Activated B cell treated with CpG ODN at 0.5 μM for 24 hours (primary cell): Measurements from ENCODE around the gene MICU1. TPM values are rescaled to one million over a fixed set of nuclear protein-coding genes. Genes with fewer than 3 reads are reported as not detected.

Source experiments
- ATAC-seq: fragments of 200-7000 bp; cut with Tn5 transposase; one replicate; pipeline ENCODE4 v1.10.0; 2021; ENCODE audit warnings: low read depth, mild to moderate bottlenecking, moderate library complexity
- CTCF ChIA-PET: fragments of 350-600 bp; sonication (Branson Sonifier 250); formaldehyde crosslinking; loops from one replicate; lab custom pipeline; 2021; ENCODE audit warnings: antibody characterized with exemption; lab: Charles Lee
- POLR2A ChIA-PET: fragments of 350-600 bp; sonication (Branson Sonifier 250); formaldehyde crosslinking; loops from one replicate; lab custom pipeline; 2021; ENCODE audit warnings: antibody characterized with exemption; lab: Charles Lee
- DNase-seq: peaks from one replicate; pipeline ENCODE4 v3.0.0; 2022
- H3K27ac Mint-ChIP-seq: one replicate; pipeline ENCODE4 v1.8.0; 2020; ENCODE audit warnings: mixed read lengths
- H3K27me3 Mint-ChIP-seq: one replicate; pipeline ENCODE4 v1.8.0; 2021; ENCODE audit warnings: mixed read lengths
- H3K36me3 Mint-ChIP-seq: one replicate; pipeline ENCODE4 v1.8.0; 2021; ENCODE audit warnings: low read depth, mixed read lengths
- H3K4me1 Mint-ChIP-seq: one replicate; pipeline ENCODE4 v1.8.0; 2021; ENCODE audit warnings: mixed read lengths
- H3K4me3 Mint-ChIP-seq: one replicate; pipeline ENCODE4 v1.8.0; 2020; ENCODE audit warnings: mild to moderate bottlenecking, mixed read lengths
- H3K9me3 Mint-ChIP-seq: one replicate; pipeline ENCODE4 v1.8.0; 2020; ENCODE audit warnings: mixed read lengths
- intact Hi-C: fragments of 100-400 bp; cut with micrococcal nuclease; formaldehyde crosslinking; loops from one replicate; pipeline ENCODE4 v1.15.1; 2024
- total RNA-seq: library from RNA; stranded (reverse); gene quantifications from 2 replicates; pipeline ENCODE4 v1.2.3, GENCODE V29; 2022
- TF ChIP-seq, protein P1 (sequence below): fragments of 200-600 bp; IDR thresholded peaks from one replicate; pipeline ENCODE4 v1.8.0; 2022; ENCODE audit warnings: antibody characterized with exemption, mild to moderate bottlenecking

The MICU1 gene
- total RNA-seq, 1 donor from 2014 or later, result 27.4 TPM

DNA sequence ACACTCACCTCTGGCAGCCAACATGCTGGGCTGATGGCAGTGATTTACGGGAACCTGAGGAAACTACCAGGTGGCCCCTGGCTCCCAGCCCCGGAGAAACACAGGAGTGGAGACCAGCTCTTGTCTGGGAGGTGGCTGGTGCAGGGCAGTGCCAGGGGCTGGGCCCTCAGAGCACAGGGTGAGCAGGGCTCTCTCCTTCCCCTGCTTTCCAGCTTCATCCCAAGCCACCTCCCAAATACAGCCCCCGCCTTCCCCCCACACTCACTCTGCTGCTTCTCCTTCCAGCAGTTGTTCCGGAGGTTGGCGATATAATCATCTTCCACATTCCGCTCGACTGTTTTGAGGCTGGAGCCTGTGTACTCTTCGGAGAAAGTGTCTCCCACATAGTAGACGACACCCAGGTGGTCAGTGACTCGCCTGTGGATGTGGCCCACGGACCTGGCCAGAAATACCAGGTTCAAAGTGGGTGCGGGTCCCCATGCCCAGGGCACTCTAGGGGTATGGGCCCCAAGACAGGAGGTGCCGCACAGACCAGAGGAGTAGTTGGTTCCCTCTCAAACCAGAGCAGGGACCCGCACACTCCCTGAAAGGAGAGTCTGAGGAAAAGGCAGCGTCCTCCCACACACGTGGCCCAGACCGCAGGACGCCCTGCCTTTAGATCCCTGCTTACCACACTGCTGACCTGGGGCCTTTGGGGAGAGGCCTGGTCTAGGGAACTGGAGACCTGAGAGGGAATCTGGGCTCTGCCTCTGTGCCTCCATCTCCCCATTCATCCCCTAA is 289.4 kb downstream of the MICU1 start:
- Mint-ChIP-seq H3K4me3 (no peak overlapping the region), H3K36me3 (peaks cover 39% of the 10 kb centered on the region), H3K27me3 (no peaks in the 10 kb centered on the region), H3K4me1 (peaks cover 69% of the 10 kb centered on the region), H3K9me3 (no peaks in the 10 kb centered on the region), H3K27ac (peak overlapping the region; percentile 91)
- ATAC-seq, result no peak
- POLR2A ChIA-PET, result interaction anchor here (0.6 to 35.9 kb wide), 19 partner anchors 9 to 288 kb away, joined by 3 to 1996 read pairs (median 9); partner anchors contain the start of genes ANAPC16, ASCC1, DDIT4 and DNAJB12
- TF ChIP-seq, protein P1, sequence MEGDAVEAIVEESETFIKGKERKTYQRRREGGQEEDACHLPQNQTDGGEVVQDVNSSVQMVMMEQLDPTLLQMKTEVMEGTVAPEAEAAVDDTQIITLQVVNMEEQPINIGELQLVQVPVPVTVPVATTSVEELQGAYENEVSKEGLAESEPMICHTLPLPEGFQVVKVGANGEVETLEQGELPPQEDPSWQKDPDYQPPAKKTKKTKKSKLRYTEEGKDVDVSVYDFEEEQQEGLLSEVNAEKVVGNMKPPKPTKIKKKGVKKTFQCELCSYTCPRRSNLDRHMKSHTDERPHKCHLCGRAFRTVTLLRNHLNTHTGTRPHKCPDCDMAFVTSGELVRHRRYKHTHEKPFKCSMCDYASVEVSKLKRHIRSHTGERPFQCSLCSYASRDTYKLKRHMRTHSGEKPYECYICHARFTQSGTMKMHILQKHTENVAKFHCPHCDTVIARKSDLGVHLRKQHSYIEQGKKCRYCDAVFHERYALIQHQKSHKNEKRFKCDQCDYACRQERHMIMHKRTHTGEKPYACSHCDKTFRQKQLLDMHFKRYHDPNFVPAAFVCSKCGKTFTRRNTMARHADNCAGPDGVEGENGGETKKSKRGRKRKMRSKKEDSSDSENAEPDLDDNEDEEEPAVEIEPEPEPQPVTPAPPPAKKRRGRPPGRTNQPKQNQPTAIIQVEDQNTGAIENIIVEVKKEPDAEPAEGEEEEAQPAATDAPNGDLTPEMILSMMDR, result no peak
- CTCF ChIA-PET, result interaction anchor here (0.6 to 9.5 kb wide), 35 partner anchors 9 to 959 kb away, joined by 3 to 172 read pairs (median 5); partner anchors contain the start of genes DDIT4 and DNAJB12
- intact Hi-C loops, result loop anchor here (1.0 to 10.0 kb wide), 3 partner anchors 210 to 572 kb away; no protein-coding TSS in a partner anchor
- no peak for DNase-seq

DNA sequence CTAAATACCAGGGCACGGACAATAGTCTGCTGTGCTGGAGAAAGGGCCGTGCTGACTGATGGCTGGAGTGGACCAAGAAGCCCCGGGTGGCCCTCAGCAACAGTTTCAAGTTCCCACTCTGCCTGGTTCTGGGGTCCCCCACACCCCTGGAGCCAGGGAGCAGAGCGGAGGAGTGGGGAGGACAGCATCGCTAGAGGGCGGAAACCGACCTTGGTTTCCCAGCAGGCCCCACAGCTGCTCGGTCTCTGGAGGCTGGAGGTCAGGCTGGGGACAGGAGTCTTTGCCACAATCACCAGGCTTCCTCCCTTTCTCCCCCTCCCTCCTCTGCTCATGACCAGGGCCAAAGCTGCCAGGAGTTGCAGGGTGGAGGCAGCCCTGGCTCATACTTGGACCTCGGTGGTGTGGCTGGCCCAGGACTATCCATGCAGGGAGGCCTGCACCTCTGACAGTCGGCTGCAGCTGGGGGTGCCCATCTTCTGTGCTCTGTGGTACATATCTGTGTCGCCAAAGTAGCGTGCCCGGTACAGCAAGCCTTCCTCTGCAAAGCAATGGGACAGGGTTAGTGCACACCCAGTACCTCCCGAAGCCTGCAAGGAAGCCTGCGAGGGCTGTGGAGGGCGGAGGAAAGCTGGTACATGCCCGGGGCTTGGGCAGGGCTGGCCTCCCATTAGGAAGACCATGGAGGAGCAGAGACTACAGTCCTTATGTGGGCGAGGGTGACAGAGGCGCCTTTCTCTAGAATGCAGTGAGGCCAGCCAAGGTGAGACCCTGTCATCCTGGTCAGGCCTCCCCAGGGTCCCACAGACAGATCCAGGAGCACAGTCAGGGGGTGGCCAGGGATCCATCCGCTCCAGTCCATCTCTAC is 290.3 kb downstream of the MICU1 start:
- DNase-seq (peak; percentile 53), ATAC-seq (peak; percentile 18)
- Mint-ChIP-seq H3K36me3 (peaks cover 31% of the 10 kb centered on the region), H3K27me3 (no peaks in the 10 kb centered on the region), H3K27ac (peak overlapping the region; percentile 91), H3K9me3 (no peaks in the 10 kb centered on the region), H3K4me3 (peak overlapping the region; percentile 69), H3K4me1 (peaks cover 70% of the 10 kb centered on the region)
- TF ChIP-seq, protein P1, result no peak
- ChIA-PET POLR2A (interaction anchor here (0.6 to 35.9 kb wide), 28 partner anchors 9 to 562 kb away, joined by 3 to 1996 read pairs (median 7); partner anchors contain the start of genes ANAPC16, ASCC1, DDIT4 and DNAJB12), CTCF (interaction anchor here (0.7 to 9.5 kb wide), 13 partner anchors 16 to 752 kb away, joined by 3 to 172 read pairs (median 17); partner anchors contain the start of gene DDIT4)
- intact Hi-C loops, result loop anchor here (1.0 to 10.0 kb wide), 11 partner anchors 15 to 1017 kb away; partner anchors contain the start of genes DDIT4 and SLC29A3

DNA sequence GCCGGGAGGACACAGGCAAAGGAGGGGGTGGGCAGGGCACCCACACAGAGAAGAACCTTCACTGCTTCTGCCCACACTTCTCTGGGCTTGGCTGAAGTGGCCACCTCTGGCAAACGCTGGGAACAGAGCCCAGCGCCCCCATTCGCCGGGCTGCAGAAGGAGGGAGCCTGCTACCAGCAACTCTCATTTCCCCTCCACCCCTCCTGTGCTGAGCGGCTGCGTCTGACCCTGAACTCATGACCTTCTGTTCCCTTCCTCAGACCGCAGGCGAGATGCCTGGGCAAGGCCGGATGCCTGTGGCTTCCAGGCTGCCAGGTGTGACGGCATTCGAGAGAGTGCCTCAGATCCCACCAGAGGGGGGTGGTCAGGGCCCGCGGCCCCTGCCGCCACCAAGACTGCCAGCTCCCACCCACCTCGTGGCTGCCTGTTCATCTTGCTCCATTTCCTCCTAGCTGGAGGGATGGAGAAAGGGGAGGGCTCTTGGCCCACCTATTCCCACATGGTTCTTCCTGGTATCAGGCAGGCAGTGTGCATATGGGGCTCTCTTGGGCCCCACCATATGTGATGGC is 291.0 kb downstream of the MICU1 start:
- ChIA-PET POLR2A (interaction anchor here (0.6 to 35.9 kb wide), 28 partner anchors 8 to 561 kb away, joined by 3 to 1996 read pairs (median 6); partner anchors contain the start of genes ANAPC16, ASCC1, DDIT4 and DNAJB12), CTCF (interaction anchor here (0.7 to 9.5 kb wide), 14 partner anchors 12 to 752 kb away, joined by 3 to 172 read pairs (median 12); partner anchors contain the start of gene DDIT4)
- H3K9me3 Mint-ChIP-seq, result no peaks in the 10 kb centered on the region
- H3K36me3 Mint-ChIP-seq, result peaks cover 27% of the 10 kb centered on the region
- peak overlapping the region; percentile 91 for H3K27ac Mint-ChIP-seq
- intact Hi-C loops, result loop anchor here (1.0 to 10.0 kb wide), 11 partner anchors 15 to 1016 kb away; partner anchors contain the start of genes DDIT4 and SLC29A3
- TF ChIP-seq, protein P1, result no peak
- ATAC-seq (peak; percentile 46), DNase-seq (peak; percentile 76)
- peak overlapping the region; percentile 69 for H3K4me3 Mint-ChIP-seq
- H3K27me3 Mint-ChIP-seq, result no peaks in the 10 kb centered on the region
- peaks cover 75% of the 10 kb centered on the region for H3K4me1 Mint-ChIP-seq

DNA sequence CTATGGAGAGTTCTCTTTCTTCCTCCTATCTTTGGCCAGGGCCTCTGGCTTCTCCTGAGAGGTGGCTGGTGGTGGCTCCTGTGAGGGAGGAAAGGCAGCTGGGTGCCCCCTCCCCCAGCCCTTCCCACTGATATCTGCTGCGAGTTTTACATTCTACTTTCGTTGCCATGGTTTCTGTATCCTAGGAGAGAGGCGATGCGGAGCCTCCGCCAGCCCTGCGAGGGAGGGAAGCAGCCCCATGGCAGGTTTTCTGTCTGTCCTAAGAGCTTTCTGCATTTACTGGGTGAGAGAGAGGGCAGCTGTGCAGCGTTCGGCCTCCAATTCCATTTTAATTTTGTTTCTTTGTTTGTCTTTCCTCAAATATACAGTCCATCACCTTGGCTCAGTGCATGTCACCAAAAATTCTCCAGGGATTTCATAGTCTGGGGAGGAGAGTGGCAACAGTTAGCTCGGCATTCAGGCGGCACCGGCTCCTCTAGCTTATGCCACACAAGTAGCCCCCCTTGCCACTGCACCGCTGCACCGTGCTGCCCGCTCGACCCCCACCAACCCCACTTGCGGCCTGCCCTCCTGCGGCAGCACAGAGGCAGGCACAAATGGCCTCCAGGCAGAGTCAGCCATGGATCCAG is 291.6 kb downstream of the MICU1 start:
- no peak for DNase-seq
- Mint-ChIP-seq H3K9me3 (no peaks in the 10 kb centered on the region), H3K27me3 (no peaks in the 10 kb centered on the region), H3K4me3 (peak overlapping the region; percentile 69), H3K36me3 (peaks cover 27% of the 10 kb centered on the region), H3K27ac (peak overlapping the region; percentile 91), H3K4me1 (peaks cover 80% of the 10 kb centered on the region)
- TF ChIP-seq, protein P1, result no peak
- ChIA-PET POLR2A (interaction anchor here (0.7 to 35.9 kb wide), 25 partner anchors 7 to 483 kb away, joined by 3 to 1996 read pairs (median 8); partner anchors contain the start of genes ANAPC16, ASCC1, DDIT4 and DNAJB12), CTCF (interaction anchor here (0.7 to 9.5 kb wide), 14 partner anchors 12 to 753 kb away, joined by 3 to 172 read pairs (median 6); partner anchors contain the start of gene DDIT4)
- ATAC-seq, result no peak
- intact Hi-C loops, result loop anchor here (2.0 to 10.0 kb wide), 2 partner anchors 570 to 1016 kb away; partner anchors contain the start of gene SLC29A3
